ENCODE results near the gene DOK7. TPM values are rescaled to one million over a fixed set of nuclear protein-coding genes. Genes with fewer than 3 reads are reported as not detected.

Gene DOK7
- total RNA-seq, 3 donors from 2014 or later (not counting 1 experiment from before 2014, with no cell fraction given): 1.3 to 2.9 (median 1.6) TPM

DNA sequence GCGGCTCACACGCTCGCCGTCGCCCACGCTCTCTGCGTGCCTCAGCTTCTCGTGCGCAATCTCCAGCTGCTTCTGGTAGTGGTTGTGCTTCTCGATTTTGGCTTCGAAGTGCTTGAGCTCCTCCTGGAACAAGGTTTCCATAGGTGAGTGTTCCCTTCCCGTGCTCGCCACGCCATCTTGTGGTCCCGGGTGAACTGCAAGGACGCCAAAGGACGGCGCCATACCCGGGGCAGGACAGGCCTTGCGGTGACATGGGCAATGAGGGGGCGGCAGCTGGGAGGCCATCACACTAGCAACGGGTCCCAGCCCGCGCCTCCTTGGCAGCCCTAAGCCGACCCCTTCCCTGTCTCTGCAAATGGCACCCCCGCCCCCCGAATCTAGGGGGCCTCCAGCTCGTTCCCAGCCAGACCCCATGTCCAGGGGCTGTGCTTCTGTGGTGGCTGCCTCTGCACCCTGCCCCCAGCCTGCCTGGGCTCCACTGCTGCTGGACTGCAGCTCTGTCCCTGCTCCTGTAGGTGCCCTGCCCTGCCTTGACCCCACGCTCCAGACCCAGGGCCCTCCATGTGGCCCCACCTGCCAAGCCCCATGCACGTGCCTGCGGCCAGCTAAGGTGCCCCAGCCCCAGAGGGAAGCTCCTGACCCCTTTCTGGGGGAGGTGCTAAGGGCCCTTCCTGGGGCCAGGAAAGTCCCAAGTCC, 51.8 kb downstream of the DOK7 start:
- no peak for TF ChIP-seq CTCF (IDR thresholded peaks at IDR 0.05)
- H3K27me3 ChIP-seq (ENCODE audit: control insufficient read depth, insufficient read depth, low read length): no peaks in the 10 kb centered on the region
- H3K27ac ChIP-seq (ENCODE audit: low read length): no peak overlapping the region
- H3K4me1 ChIP-seq (ENCODE audit: control insufficient read depth, insufficient read depth, low read length): no peaks in the 10 kb centered on the region
- H3K4me1 Mint-ChIP-seq: no peaks in the 10 kb centered on the region
- H3K36me3 ChIP-seq (ENCODE audit: control insufficient read depth, insufficient read depth, low read length): peaks cover 89% of the 10 kb centered on the region
- no peak for ATAC-seq
- no peaks in the 10 kb centered on the region for H3K27me3 Mint-ChIP-seq (ENCODE audit: low read depth in 2 of 2)
- H3K9me3 Mint-ChIP-seq: no peaks in the 10 kb centered on the region
- H3K27ac Mint-ChIP-seq: no peak overlapping the region
- intact Hi-C loops (cut with micrococcal nuclease): no loop called here
- no peak overlapping the region for H3K4me3 Mint-ChIP-seq
- no peaks in the 10 kb centered on the region for H3K9me3 ChIP-seq (ENCODE audit: control insufficient read depth, insufficient read depth, low read length)
- no peak overlapping the region for H3K4me3 ChIP-seq (ENCODE audit: low read length)
- H3K36me3 Mint-ChIP-seq: no peaks in the 10 kb centered on the region
- no peak for DNase-seq
- 97% methylated on average over 31 of the region's 31 CpGs for WGBS (ENCODE audit: insufficient coverage)

DNA sequence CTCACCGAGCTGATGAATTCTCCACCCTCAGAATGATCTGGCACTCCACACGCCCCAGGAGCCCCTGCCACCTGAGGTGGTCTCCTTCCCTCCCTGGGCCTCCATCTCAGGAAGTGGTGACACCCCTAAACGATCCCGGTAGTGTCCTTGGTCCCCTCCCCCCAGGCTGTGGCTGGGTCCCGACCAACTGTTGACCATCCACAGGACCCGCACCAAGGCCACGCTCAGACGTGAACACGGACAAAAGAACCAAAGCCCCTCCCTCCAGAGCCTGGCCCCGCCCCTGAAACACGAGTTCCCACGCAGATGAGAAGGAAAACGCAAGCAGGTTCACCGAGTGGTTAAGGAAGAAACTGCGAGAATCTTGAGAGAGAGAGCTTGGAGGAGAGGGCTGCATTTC, 52.5 kb downstream of the DOK7 start:
- Mint-ChIP-seq H3K27ac (no peak overlapping the region), H3K27me3 (ENCODE audit: low read depth in 2 of 2) (no peaks in the 10 kb centered on the region), H3K4me1 (no peaks in the 10 kb centered on the region), H3K36me3 (no peaks in the 10 kb centered on the region), H3K9me3 (no peaks in the 10 kb centered on the region), H3K4me3 (no peak overlapping the region)
- H3K9me3 ChIP-seq (ENCODE audit: control insufficient read depth, insufficient read depth, low read length): no peaks in the 10 kb centered on the region
- intact Hi-C loops (cut with micrococcal nuclease): no loop called here
- H3K4me1 ChIP-seq (ENCODE audit: control insufficient read depth, insufficient read depth, low read length): no peaks in the 10 kb centered on the region
- DNase-seq (no peak), ATAC-seq (no peak)
- no peaks in the 10 kb centered on the region for H3K27me3 ChIP-seq (ENCODE audit: control insufficient read depth, insufficient read depth, low read length)
- H3K4me3 ChIP-seq (ENCODE audit: low read length): no peak overlapping the region
- no peak overlapping the region for H3K27ac ChIP-seq (ENCODE audit: low read length)
- no peak for TF ChIP-seq CTCF (IDR thresholded peaks at IDR 0.05)
- peaks cover 89% of the 10 kb centered on the region for H3K36me3 ChIP-seq (ENCODE audit: control insufficient read depth, insufficient read depth, low read length)
- WGBS (ENCODE audit: insufficient coverage): 95% methylated on average over 15 of the region's 15 CpGs

- no peaks in the 10 kb centered on the region for H3K9me3 ChIP-seq (ENCODE audit: control insufficient read depth, insufficient read depth, low read length)
- no peak overlapping the region for H3K4me3 ChIP-seq (ENCODE audit: low read length)
- H3K4me3 Mint-ChIP-seq: no peak overlapping the region
- no peaks in the 10 kb centered on the region for H3K27me3 Mint-ChIP-seq (ENCODE audit: low read depth in 2 of 2)
- no peaks in the 10 kb centered on the region for H3K4me1 ChIP-seq (ENCODE audit: control insufficient read depth, insufficient read depth, low read length)
- no peaks in the 10 kb centered on the region for H3K9me3 Mint-ChIP-seq
- no peak for ATAC-seq
- TF ChIP-seq CTCF (IDR thresholded peaks at IDR 0.05): no peak
- H3K4me1 Mint-ChIP-seq: peaks cover 0 to 1% of the 10 kb centered on the region in 2 donors
- H3K27me3 ChIP-seq (ENCODE audit: control insufficient read depth, insufficient read depth, low read length): no peaks in the 10 kb centered on the region
- H3K36me3 Mint-ChIP-seq: no peaks in the 10 kb centered on the region
- DNase-seq: no peak
- 95% methylated on average over 32 of the region's 32 CpGs for WGBS (ENCODE audit: insufficient coverage)
- intact Hi-C loops (cut with micrococcal nuclease): no loop called here
- no peak overlapping the region for H3K27ac ChIP-seq (ENCODE audit: low read length)
- peaks cover 90% of the 10 kb centered on the region for H3K36me3 ChIP-seq (ENCODE audit: control insufficient read depth, insufficient read depth, low read length)
- no peak overlapping the region for H3K27ac Mint-ChIP-seq
Observed at GRCh38 chr4:3516061-3516835, 53.1 kb downstream of the DOK7 start.

Data from natural killer cell (primary cell).